ENCODE measurements around the gene NKD1. TPM values are rescaled to one million over a fixed set of nuclear protein-coding genes. Genes with fewer than 3 reads are reported as not detected.

The NKD1 gene
- total RNA-seq, 4 donors from 2014 or later: 3.5 to 48.1 (median 8.9) TPM

- no peak overlapping the region for H3K4me3 ChIP-seq
- DNase-seq: no peak
- no peaks in the 10 kb centered on the region for H3K36me3 ChIP-seq
- H3K27me3 ChIP-seq: no peaks in the 10 kb centered on the region
- TF ChIP-seq POLR2A (IDR thresholded peaks at IDR 0.05): no peak
- H3K27ac ChIP-seq: no peak overlapping the region
- H3K9me3 ChIP-seq: peaks cover 0 to 11% of the 10 kb centered on the region in 2 donors
- intact Hi-C loops (cut with DNase I; ENCODE audit: low total_unique reads): no loop called here
- no peaks in the 10 kb centered on the region for H3K4me1 ChIP-seq
Measured at GRCh38 chr16:50667497-50668367, 119.5 kb downstream of the NKD1 start.

- Histone ChIP-seq H3K36me3 (no peaks in the 10 kb centered on the region), H3K4me3 (no peak overlapping the region), H3K4me1 (no peaks in the 10 kb centered on the region), H3K27me3 (no peaks in the 10 kb centered on the region), H3K27ac (no peak overlapping the region), H3K9me3 (peaks cover 0 to 11% of the 10 kb centered on the region in 2 donors)
- no peak for TF ChIP-seq CTCF (IDR thresholded peaks at IDR 0.05)
- no peak for TF ChIP-seq POLR2A (IDR thresholded peaks at IDR 0.05)
- no peak for DNase-seq
- intact Hi-C loops (cut with DNase I; ENCODE audit: low total_unique reads): no loop called here
Measured at GRCh38 chr16:50668368-50669008, 120.3 kb downstream of the NKD1 start.

GRCh38 chr16:50669741-50670140 lies 121.5 kb downstream of the NKD1 start:
- peaks cover 0 to 11% of the 10 kb centered on the region in 2 donors for H3K9me3 ChIP-seq
- no peaks in the 10 kb centered on the region for H3K36me3 ChIP-seq
- DNase-seq: no peak
- no peak overlapping the region for H3K4me3 ChIP-seq
- H3K27me3 ChIP-seq: no peaks in the 10 kb centered on the region
- no peaks in the 10 kb centered on the region for H3K4me1 ChIP-seq
- no peak for TF ChIP-seq POLR2A (IDR thresholded peaks at IDR 0.05)
- no peak for TF ChIP-seq CTCF (IDR thresholded peaks at IDR 0.05)
- no peak overlapping the region for H3K27ac ChIP-seq
- intact Hi-C loops (cut with DNase I; ENCODE audit: low total_unique reads): no loop called here

GRCh38 chr16:50670476-50670875 lies 122.3 kb downstream of the NKD1 start:
- DNase-seq: no peak
- H3K4me3 ChIP-seq: no peak overlapping the region
- intact Hi-C loops (cut with DNase I; ENCODE audit: low total_unique reads): no loop called here
- H3K9me3 ChIP-seq: peaks cover 0 to 11% of the 10 kb centered on the region in 2 donors
- no peak for TF ChIP-seq CTCF (IDR thresholded peaks at IDR 0.05)
- no peak for TF ChIP-seq POLR2A (IDR thresholded peaks at IDR 0.05)
- no peaks in the 10 kb centered on the region for H3K36me3 ChIP-seq
- H3K27ac ChIP-seq: no peak overlapping the region
- no peaks in the 10 kb centered on the region for H3K27me3 ChIP-seq
- no peaks in the 10 kb centered on the region for H3K4me1 ChIP-seq

- no peak overlapping the region for H3K27ac ChIP-seq
- H3K4me3 ChIP-seq: no peak overlapping the region
- H3K9me3 ChIP-seq: peaks cover 0 to 11% of the 10 kb centered on the region in 2 donors
- no peaks in the 10 kb centered on the region for H3K27me3 ChIP-seq
- TF ChIP-seq POLR2A (IDR thresholded peaks at IDR 0.05) (no peak), CTCF (IDR thresholded peaks at IDR 0.05) (no peak)
- DNase-seq: no peak
- intact Hi-C loops (cut with DNase I; ENCODE audit: low total_unique reads): no loop called here
- no peaks in the 10 kb centered on the region for H3K4me1 ChIP-seq
- no peaks in the 10 kb centered on the region for H3K36me3 ChIP-seq
Measured at GRCh38 chr16:50671644-50672260, 123.6 kb downstream of the NKD1 start.

All from uterus (tissue), 4 donors.